HCT116 (cell line): Measurements from ENCODE around the gene UVSSA.

Experiments used
- CEBPB ChIP-seq: IDR thresholded peaks from 2 replicates; pipeline ENCODE4 v1.6.1; 2012; ENCODE audit warnings: low read depth
- EZH2 ChIP-seq: fragments of 200-600 bp; sonication (generic); IDR thresholded peaks from 2 replicates; pipeline ENCODE4 v1.6.1; 2017; ENCODE audit warnings: antibody characterized with exemption, mixed run types
- ZBTB33 ChIP-seq: IDR thresholded peaks from 2 replicates; pipeline ENCODE4 v1.6.1; 2011; ENCODE audit warnings: mild to moderate bottlenecking, low read length, moderate library complexity; ENCODE audit not compliant: insufficient replicate concordance; ENCODE audit errors: extremely low read depth
- TF ChIP-seq, protein P1 (sequence below), 3 experiments: fragments of 200-600 bp in 1 of 3; sonication (generic) in 1 of 3; IDR thresholded peaks in 2 of 3; conservative IDR thresholded peaks in 1 of 3; 2 replicates each; pipeline ENCODE4 v1.5.1; 2012 to 2017; ENCODE audit warnings: low read depth in 2 of 3, low read length in 2 of 3, antibody characterized with exemption in 1 of 3, borderline replicate concordance in 1 of 3, control low read depth in 1 of 3, mild to moderate bottlenecking in 1 of 3, mixed read lengths in 1 of 3, mixed run types in 1 of 3, moderate library complexity in 1 of 3; ENCODE audit not compliant: insufficient read depth in 1 of 3
- TF ChIP-seq, protein P2 (sequence below): IDR thresholded peaks from 2 replicates; pipeline ENCODE4 v1.6.1; 2012; ENCODE audit warnings: low read depth
- TF ChIP-seq, protein P3 (sequence below): IDR thresholded peaks from 2 replicates; pipeline ENCODE4 v1.6.1; 2012

DNA sequence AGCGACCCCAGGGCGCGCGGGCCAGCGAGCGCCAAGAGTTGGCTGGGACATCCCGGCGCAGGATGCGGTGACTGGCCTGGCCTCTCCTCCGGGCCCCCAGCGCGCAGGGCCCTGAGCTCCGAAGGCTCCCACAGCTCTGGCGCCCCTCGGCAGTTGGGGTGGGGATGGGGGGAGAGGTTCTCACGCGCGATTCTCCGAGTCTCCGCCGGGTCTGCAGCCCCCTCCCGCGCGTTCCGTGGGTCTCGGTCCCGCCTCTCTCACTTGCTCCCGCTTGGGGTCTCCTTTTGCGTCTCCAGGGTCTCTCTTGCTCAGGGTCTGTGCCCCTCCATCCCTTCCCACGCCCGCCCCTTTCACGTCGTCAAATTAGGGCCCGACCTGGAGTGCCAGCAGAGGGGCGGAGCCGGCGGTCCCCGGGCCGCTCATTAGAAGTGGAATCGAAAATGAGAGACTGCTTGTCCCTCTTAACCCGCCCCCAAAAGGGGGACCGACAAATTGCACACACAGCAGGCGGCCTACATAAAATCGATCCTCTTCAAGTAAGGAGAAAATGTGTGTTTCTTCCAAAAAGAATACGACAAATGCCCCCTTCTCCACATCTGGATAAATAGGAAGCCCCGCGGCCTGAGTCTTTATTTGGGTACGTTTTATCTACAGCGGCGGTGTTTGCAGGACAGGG is 60.1 kb downstream of the UVSSA start:
- TF ChIP-seq EZH2: no peak
- TF ChIP-seq, protein P1, sequence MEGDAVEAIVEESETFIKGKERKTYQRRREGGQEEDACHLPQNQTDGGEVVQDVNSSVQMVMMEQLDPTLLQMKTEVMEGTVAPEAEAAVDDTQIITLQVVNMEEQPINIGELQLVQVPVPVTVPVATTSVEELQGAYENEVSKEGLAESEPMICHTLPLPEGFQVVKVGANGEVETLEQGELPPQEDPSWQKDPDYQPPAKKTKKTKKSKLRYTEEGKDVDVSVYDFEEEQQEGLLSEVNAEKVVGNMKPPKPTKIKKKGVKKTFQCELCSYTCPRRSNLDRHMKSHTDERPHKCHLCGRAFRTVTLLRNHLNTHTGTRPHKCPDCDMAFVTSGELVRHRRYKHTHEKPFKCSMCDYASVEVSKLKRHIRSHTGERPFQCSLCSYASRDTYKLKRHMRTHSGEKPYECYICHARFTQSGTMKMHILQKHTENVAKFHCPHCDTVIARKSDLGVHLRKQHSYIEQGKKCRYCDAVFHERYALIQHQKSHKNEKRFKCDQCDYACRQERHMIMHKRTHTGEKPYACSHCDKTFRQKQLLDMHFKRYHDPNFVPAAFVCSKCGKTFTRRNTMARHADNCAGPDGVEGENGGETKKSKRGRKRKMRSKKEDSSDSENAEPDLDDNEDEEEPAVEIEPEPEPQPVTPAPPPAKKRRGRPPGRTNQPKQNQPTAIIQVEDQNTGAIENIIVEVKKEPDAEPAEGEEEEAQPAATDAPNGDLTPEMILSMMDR (IDR thresholded peaks at IDR 0.05 in 2 of 3, conservative IDR thresholded peaks at IDR 0.05 in 1 of 3; ENCODE audit: borderline replicate concordance in 1 of 3, insufficient read depth in 1 of 3, low read depth in 2 of 3, low read length in 2 of 3): no peak
- TF ChIP-seq CEBPB: no peak
- TF ChIP-seq, protein P2, sequence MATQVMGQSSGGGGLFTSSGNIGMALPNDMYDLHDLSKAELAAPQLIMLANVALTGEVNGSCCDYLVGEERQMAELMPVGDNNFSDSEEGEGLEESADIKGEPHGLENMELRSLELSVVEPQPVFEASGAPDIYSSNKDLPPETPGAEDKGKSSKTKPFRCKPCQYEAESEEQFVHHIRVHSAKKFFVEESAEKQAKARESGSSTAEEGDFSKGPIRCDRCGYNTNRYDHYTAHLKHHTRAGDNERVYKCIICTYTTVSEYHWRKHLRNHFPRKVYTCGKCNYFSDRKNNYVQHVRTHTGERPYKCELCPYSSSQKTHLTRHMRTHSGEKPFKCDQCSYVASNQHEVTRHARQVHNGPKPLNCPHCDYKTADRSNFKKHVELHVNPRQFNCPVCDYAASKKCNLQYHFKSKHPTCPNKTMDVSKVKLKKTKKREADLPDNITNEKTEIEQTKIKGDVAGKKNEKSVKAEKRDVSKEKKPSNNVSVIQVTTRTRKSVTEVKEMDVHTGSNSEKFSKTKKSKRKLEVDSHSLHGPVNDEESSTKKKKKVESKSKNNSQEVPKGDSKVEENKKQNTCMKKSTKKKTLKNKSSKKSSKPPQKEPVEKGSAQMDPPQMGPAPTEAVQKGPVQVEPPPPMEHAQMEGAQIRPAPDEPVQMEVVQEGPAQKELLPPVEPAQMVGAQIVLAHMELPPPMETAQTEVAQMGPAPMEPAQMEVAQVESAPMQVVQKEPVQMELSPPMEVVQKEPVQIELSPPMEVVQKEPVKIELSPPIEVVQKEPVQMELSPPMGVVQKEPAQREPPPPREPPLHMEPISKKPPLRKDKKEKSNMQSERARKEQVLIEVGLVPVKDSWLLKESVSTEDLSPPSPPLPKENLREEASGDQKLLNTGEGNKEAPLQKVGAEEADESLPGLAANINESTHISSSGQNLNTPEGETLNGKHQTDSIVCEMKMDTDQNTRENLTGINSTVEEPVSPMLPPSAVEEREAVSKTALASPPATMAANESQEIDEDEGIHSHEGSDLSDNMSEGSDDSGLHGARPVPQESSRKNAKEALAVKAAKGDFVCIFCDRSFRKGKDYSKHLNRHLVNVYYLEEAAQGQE: no peak
- TF ChIP-seq, protein P3, sequence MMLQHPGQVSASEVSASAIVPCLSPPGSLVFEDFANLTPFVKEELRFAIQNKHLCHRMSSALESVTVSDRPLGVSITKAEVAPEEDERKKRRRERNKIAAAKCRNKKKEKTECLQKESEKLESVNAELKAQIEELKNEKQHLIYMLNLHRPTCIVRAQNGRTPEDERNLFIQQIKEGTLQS: no peak
- no peak for TF ChIP-seq ZBTB33
